Hematopoietic multipotent progenitor cell treated with erythropoietin and hydrocortisone succinate and interleukin-3 and kit ligand, for 8 days (in vitro differentiated cells): Measurements from ENCODE around the gene OR4D6.
"Not testable (repeated sequence)": the region's sequence is repeated elsewhere in the genome, so short reads cannot be mapped to it uniquely, and the experiment has no call there.

Source experiments
- DNase-seq: peaks from one replicate; pipeline ENCODE4 v3.0.0-alpha.2; 2015

OR4D6 gene

DNA sequence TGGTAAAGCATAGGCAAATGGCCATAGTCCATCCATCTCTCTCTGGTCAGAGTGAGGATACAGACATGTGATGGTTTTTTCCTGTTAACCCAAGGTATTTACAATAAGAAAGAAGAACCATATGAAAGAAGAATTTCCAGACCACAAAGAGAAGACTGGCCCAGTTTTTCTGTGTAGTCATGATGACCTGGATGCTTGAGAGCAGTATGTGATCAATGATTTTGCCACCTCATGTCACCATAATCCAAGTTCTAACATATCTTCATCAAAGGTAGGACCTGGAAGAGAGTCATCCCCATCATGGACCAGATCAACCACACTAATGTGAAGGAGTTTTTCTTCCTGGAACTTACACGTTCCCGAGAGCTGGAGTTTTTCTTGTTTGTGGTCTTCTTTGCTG, at the start of gene OR4D6:
Gene OR4D6, plus strand, starts transcription at position 301 of the 400 bp plus-strand sequence. Its CDS starts 0 bp downstream, at position 301.
- DNase-seq, result no peak

DNA sequence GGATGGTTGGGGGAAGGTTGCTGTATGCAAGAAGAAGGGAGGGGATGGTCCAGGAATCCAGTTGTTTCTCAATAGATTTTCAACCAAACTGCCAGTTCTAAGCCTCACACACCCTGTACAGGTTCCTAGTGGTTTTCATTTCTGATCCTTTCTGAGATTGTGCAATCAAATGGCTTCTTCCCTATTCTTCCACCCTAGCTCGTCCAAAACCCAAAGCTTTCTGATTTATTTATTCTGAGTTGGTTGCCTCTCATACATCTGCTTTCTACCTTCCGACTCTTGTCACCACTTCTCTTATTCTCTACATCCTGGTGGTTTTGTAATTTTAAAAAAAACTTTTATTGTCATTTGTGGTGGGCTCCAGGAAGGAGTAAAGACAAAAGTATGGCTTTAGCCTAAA, 43.1 kb upstream of the OR4D6 start:
- DNase-seq, result no peak

DNA sequence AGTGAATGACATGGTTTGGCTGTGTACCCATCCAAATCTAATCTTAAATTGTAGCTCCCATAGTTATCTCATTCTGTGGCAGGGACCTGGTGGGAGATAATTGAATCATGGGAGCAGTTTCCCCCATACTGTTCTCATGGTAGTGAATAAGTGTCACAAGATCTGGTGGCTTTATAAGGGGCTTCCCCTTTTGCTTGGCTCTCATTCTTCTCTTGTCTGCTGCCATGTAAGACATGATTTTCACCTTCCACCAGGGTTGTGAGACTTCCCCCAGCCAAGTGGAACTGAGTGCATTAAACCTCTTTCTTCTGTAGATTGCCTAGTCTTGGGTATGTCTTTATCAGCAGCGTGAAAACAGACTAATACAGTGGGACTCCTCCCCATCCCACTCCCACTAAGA, 41.6 kb upstream of the OR4D6 start:
- no peak for DNase-seq

DNA sequence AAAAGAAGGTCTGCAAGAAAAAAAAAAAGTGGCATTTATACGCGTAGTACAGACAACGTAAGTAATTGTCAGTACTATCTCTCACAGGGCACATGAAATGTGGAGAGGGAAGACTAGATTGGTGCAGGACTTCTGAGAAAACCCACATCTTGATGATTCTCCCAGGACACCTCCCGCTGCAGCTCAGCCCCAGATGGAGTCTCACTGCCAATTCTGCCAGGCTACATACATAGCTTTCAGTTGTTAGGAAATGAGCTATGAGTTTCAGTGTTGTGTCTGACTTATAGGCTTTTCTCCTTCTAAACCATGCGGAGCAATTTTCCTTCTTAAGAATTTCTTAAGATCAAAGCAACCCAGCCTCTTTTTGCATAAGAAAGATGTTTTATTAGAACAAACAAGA, 40.1 kb upstream of the OR4D6 start:
- no peak for DNase-seq

DNA sequence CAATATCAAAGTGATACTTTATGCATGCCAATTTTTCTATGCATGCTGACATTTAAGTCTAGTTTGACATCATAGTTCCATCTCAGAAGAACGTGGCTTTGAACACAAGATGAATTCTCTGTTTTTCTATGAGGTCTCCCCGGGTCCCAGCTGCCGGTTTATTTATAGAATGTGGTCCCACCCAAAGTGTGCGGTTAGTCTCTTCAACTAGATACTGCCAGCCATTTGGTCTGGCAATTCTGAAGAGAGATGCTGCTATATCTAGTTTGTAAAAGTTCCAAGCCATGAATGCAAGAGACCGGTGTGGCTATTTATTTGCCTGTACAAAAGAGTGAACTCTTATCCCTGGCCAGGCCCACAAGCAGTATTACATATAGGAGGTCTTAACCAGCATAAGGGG, 39.7 kb upstream of the OR4D6 start:
- DNase-seq, result no peak

DNA sequence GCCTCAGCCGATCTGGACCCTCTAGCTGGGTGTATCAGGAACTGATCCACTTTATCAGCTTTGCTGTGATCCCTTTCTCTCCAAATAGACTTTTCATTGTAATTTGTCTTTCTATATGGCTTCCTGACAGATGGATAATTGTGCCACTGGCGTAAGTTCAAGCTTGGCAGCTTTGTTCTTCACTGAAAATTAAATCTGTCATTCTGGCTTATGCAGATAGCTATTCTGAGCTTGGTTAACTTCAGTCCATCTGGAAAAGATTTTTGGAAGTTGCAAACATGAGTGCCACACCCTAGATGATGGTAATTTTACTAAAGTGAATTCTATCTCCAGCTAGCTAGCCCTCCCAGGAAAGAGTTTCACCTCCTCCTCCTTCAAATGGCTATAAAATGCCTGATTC, 38.6 kb upstream of the OR4D6 start:
- DNase-seq, result no peak

DNA sequence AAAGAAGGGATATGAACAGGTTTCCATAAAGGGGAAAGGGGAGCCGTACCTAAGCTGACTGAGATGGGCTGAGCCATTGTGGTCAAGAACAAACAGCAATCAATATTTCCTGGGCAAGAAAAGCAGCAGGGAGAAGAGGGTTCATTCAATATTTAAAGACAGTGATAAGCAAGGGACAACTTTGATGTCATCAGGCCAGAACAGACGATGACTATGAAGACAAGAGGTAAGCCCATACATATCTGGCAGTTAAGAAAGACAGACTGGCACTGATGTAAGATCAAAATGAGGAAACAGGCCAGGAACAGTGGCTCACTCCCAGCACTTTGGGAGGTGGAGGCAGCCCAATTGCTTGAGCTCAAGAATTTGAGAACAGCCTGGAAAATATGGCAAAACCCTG, 32.9 kb upstream of the OR4D6 start:
- no peak for DNase-seq

DNA sequence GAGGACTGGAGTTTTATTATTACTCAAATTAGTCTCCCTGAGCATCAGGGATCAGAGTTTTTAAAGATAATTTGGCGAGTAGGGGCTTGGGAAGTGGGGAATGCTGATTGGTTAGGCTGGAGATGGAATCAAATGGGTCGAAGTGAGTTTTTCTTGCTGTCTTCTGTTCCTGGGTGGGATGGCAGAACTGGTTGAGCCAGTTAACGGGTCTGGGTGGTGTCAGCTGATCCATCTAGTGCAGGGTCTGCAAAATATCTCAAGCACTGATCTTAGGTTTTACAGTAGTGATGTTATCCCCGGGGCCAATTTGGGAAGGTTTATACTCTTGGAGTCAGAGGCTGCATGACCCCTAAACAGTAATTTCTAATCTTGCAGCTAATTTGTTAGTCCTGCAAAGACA, 31.6 kb upstream of the OR4D6 start:
- no peak for DNase-seq

DNA sequence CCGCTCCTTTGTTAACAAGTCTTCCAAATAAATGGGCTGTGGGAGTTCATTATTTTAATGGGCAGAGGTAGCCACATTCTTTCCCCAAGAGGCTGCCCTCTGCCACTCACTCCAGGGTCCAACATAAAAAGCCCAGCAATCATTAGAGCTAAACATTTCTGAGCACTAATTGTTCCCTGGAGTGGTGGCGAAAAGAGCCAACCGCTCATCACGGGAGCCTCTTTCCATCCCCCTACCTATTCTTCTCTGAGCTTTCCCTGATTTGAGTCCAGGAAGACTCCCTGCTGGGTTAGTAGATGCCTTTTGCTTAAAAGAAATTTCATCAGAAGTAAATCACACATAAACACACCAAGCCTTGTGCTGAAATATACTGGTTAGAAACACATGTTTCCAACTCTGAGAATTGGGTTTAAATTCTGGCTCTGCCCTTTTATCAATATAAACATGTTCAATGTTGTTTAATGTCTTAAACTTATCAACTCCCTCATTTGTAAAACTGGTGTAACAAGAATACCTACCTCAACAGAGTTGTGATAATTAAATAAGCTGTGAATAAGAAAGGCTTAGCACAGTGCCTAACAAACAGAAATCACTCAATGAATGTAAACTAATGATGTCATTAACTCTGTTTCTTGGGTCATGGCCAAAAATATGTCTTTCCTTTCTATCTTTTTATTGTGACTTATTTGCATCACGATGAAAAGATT, 30.2 kb upstream of the OR4D6 start, which contains the start of gene OR5A2:
Gene OR5A2, minus strand, starts transcription at position 53 of the 707 bp plus-strand sequence. CDS start 3,460 bp downstream, outside the sequence.
- DNase-seq, result no peak

DNA sequence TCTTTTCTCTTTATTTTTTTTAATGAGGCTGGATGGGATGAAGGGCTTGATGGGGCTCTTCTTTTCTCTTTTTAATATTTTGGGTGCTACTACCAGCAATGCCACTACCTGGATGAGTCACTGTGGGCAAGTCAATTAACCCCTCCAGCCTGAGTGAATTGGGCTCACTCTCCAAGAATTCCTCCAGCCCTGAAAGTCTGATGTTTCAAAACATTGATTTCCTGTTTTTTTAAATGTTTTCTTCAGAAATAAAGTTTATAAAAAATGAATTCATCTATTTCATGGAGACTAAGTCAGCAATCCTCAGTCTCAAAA, 29.7 kb upstream of the OR4D6 start:
- no peak for DNase-seq

DNA sequence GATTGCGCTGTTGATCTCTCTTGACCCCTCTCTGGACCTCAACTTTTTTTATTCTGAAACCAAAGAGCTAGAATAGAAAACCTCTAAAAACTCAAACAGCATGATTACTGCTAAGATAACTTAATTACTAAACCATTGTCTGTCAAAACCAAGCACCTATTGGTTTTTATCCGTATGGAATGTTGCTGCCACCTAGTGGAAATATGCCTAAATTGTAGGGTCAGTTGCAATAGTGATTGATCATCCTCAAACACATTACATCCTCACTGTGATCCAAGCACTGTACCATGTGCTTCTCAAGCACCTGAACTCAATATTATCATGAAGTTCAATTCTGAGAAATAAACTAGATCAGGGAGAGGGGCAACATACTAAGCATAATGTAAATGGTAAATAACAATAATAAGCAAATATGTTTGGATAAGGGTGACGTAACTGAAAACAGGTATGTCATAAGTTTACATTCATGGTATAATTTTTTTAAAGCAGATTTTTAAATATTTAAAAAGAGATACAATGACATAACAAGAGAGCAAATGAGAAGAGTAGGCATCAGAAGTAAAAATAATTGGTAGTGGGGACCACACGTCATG, 26.7 kb upstream of the OR4D6 start:
- peak; percentile 72 for DNase-seq

DNA sequence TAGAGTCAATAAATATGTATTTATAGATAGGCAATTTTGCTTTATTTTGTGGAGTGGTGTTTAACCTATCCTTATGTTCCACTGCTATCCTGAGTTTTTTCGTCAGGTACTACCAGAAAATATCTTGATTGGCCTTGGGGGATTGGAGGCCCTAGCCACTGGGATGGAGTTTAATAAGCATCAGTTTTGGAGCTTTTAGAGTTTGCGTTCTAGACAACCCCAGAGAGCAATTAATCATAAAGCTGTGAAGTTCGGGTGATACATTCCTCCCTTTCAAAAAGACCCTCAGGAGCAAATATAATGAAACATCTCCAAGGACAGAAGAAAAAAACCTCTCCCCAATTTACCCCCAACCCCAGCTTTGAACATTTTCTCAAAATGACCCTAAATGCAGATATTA, 20.6 kb upstream of the OR4D6 start, which contains the start of gene OR5A1:
Gene OR5A1, plus strand, starts transcription at position 301 of the 400 bp plus-strand sequence. CDS start 6,700 bp downstream, outside the sequence.
- no peak for DNase-seq

DNA sequence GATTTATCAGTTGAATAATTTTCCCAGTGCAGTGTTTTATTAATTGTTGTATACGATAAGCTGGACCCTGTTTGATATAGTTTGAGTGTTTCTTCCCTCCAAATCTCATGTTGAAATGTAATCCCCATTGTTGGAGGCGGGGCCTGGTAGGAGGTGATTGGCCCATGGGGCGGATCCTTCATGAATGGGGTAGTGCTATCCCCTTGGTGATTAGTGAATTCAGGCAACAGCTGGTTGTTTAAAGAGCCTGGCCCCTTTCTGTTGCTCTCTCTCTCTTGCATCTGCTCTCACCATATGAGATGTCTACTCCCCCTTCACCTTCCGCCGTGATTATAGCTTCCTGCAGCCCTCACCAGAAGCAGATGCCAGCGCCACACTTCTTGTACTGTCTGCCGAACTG, 19.0 kb upstream of the OR4D6 start:
- no peak for DNase-seq

DNA sequence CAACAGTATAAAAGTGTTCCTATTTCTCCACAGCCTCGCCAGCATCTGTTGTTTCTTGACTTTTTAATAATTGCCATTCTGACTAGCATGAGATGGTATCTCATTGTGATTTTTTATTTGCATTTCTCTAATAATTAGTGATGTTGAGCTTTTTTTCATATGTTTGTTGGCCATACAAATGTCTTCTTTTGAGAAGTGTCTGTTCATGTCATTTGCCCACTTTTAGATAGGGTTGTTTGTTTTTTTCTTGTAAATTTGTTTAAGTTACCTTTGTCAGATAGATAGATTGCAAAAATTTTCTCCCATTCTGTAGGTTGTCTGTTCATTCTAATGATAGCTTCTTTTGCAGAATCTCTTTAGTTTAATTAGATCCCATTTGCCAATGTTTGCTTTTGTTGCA, 11.1 kb upstream of the OR4D6 start:
- not testable (repeated sequence) for DNase-seq

DNA sequence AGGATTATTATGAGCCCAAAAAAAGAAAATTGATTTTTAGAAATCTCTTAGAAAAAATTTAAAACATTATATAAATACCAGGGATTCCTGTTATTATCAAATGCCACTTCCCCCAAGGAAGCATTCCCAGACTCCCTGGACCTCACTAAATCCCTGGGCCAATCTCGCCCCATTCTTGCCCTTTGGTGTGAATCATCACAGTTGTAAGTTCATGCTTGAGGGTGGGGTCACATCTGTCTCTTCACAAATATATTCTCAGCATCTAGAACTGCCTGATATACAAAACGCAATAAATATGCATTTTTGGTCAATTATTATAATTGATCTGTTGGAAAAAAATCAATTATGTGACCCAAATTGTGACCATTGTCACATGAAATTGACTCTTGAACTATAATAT, 8.3 kb upstream of the OR4D6 start:
- DNase-seq, result no peak

DNA sequence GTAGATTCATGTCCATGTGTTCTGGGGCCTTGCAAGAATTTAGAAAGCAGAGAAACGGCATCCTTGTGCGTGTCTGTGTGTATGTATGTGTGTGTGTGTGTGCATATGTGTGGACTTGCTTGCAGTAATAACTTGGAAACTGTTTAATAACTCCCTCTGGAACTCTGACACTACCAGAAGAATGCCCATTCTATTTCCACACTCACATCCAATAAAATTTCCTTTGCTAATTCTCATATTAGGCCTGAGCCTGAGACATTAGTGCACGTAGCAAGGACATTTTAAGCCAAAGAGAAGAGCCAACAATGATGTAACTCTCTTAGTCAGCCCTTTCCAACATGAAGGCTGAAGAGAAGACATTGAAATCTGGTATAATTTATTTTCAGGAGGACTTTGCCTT, 3.2 kb downstream of the OR4D6 start:
- DNase-seq, result no peak

DNA sequence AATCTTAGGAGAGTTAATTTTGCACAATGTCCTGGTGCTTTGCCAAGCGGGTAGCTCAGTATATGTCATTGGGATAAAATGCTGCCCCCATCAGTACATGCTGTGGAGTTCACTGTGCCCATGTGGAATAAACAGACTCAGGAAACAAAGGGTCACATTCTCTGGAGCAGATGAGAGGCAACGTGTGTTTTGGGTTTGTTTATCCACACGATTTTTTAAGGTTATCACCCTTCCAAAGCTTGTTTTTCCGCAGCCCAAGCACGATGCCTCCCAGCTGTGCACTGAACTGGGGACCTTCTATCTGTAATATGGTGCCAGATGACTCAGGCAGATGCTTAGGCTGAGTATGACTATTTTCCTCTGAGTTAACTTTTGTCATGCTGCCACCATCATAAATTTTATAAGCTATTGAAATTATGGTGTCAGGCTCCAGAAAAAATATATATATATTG, 6.5 kb downstream of the OR4D6 start:
- DNase-seq, result no peak

DNA sequence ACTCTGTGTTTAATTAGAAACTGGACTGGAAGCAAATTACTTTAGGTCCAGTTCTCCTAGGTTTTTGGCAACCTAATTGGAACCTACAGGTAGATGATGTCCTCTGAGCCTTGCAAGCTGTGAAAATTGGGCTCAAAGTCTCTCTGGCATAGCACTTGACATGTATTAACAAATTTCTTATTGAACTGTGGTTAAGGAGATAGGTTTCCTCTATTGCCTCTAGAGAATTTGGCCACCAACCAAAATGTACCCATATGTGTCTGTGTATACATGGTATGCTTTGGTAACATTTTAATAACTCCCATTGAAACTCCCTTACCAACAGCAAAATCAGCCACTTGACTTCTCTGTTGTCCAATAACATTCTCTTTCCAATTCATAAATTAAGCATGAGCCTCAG, 16.3 kb downstream of the OR4D6 start, which contains the start of gene OR4D10:
Gene OR4D10, plus strand, starts transcription at position 301 of the 400 bp plus-strand sequence. CDS start 4,115 bp downstream, outside the sequence.
- DNase-seq, result no peak

DNA sequence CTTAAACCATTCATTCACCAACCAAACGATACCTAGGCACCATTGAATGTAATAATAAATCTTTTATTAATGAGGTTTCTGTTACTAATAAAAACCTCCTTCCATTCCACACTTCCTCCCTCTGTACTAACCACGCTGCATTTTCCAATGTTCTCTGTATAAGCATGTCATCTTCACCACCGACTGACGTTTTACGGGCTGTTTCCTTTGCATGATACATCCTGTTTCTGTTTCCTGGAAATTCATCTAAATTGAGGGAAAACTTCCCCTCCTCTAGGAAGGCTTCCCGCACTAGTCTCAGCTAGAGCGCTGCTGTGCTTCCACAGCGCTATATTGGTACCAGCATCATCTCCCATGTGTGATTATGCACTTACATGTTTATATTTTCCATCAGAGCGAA, 18.4 kb downstream of the OR4D6 start:
- DNase-seq, result no peak

DNA sequence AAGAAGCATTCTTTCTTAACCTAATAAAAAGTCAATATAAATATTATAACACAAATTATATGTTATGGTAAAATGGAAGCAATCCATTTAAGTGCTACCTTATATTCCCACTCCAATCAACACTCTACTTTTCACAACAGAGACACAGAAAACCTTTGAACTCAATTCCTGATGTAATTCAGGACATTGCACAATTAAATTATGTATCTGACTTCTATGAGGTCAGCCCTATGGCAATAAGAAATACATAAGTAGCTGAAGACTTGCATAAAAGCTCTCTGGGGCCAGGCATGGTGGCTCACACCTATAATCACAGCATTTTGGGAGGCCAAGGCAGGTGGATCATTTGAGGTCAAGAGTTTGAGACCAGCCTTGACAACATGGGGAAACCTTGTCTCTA, 23.1 kb downstream of the OR4D6 start:
- DNase-seq, result no peak

DNA sequence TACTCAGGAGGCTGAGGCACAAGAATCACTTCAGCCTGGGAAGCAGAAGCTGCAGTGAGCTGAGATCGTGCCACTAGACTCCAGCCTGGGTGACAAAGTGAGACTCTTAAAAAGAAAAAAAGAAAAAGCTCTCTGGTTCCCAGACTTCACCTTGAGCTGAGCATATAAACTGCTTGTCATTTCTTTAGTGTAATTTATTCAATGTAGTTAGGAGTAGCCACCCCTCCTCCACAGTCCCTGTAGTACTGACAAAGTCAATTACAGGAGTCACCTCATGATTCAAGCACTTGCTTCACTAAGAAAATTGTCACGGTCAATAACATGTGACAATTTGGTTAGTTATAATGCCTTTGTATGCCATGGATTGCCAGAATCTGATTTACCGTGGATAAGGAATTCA, 23.6 kb downstream of the OR4D6 start:
- no peak for DNase-seq

DNA sequence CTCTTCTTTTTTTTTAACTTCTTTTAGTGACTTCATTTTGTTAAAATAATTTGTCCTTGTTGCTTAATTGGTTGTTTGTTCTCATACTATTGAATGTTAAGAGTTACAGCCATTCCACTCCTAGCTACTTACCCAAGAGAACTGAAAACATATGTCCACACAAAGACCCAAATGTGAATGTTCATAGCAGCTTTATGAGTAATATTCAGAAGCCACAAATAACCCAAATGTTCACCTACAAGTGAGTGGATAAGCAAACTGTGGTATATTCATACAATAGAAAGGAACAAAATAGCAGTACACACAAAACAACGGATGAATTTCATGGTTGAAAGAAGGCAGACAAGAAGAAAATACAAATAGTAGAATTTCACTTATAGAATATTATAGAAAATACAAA, 45.2 kb downstream of the OR4D6 start:
- no peak for DNase-seq

DNA sequence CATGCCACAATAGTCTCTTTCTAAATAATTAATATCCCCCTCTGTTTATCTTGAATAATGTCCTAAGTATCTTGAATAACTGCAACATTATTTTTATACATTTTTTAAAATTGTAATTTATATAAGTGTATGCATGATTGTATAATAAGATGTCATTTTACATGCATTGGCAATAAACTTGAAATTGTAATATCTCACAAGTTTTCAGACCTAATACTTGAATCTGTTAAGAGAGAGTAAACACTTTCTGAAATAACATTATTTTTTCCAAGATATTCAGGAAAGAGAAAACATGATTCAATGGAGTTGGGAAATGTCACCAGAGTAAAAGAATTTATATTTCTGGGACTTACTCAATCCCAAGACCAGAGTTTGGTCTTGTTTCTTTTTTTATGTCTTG, 46.5 kb downstream of the OR4D6 start, which contains the start of gene OR4D11:
Gene OR4D11, plus strand, starts transcription at position 301 of the 400 bp plus-strand sequence. Its CDS starts 0 bp downstream, at position 301.
- no peak for DNase-seq
